SK-N-SH (cell line): ENCODE results near the gene UNC50. TPM values are rescaled to one million over a fixed set of nuclear protein-coding genes. Genes with fewer than 3 reads are reported as not detected.

Experiments used
- CTCF ChIA-PET: fragments of 300-600, 350-600 bp; formaldehyde crosslinking; extraction: SDS; loops from one replicate; lab custom pipeline; 2021; lab: Yijun Ruan, JAX
- POLR2A ChIA-PET: fragments of 350-600 bp; sonication (Branson Sonifier 250); formaldehyde crosslinking; extraction: SDS; loops from one replicate; lab custom pipeline; 2020; ENCODE audit warnings: antibody characterized with exemption, inconsistent platforms; lab: Yijun Ruan, JAX
- DNase-seq: peaks from one replicate; pipeline ENCODE4 v3.0.0; 2012
- H2AFZ ChIP-seq: fragments of 200-600 bp; sonication (generic); 2 replicates; pipeline ENCODE4 v1.8.1; 2016; ENCODE audit warnings: antibody characterized with exemption, mild to moderate bottlenecking, low read depth
- H3F3A ChIP-seq: fragments of 200-600 bp; sonication (generic); replicated peaks from 2 replicates; pipeline ENCODE3; 2016; ENCODE audit warnings: antibody characterized with exemption, mild to moderate bottlenecking; ENCODE audit not compliant: insufficient read depth
- H3K27ac ChIP-seq, 2 experiments: fragments of 200-500 bp in 1 of 2; fragments of 200-600 bp in 1 of 2; sonication (Bioruptor generic) in 1 of 2; sonication (generic), shearing (Covaris generic) in 1 of 2; 2 replicates each; pipeline versions ENCODE4 v1.5.1 to v1.6.1; 2014 to 2016; ENCODE audit warnings: low read depth in 2 of 2, inconsistent platforms in 1 of 2, low read length in 1 of 2, mild to moderate bottlenecking in 1 of 2, mixed read lengths in 1 of 2
- H3K27me3 ChIP-seq: fragments of 200-600 bp; sonication (generic), shearing (Covaris generic); 2 replicates; pipeline ENCODE4 v1.6.1; 2016; ENCODE audit warnings: mixed run types; ENCODE audit not compliant: insufficient read depth
- H3K36me3 ChIP-seq, 2 experiments: fragments of 200-500 bp in 1 of 2; fragments of 200-600 bp in 1 of 2; sonication (Bioruptor generic) in 1 of 2; sonication (generic) in 1 of 2; replicated peaks in 1 of 2; 2 replicates each; pipeline versions ENCODE3 to v1.5.1; 2014 to 2016; ENCODE audit warnings: low read length in 1 of 2, mild to moderate bottlenecking in 1 of 2; ENCODE audit not compliant: insufficient read depth in 2 of 2, control insufficient read depth in 1 of 2
- H3K4me1 ChIP-seq, 2 experiments: fragments of 200-500 bp in 1 of 2; fragments of 200-600 bp in 1 of 2; sonication (Bioruptor generic) in 1 of 2; sonication (generic), shearing (Covaris generic) in 1 of 2; 2 replicates each; pipeline versions ENCODE4 v1.5.1 to v1.6.1; 2014 to 2016; ENCODE audit warnings: low read depth in 1 of 2, low read length in 1 of 2, mixed run types in 1 of 2; ENCODE audit not compliant: insufficient read depth in 2 of 2, control insufficient read depth in 1 of 2
- H3K4me2 ChIP-seq: fragments of 200-600 bp; sonication (generic), shearing (Covaris generic); 2 replicates; pipeline ENCODE4 v1.6.1; 2017; ENCODE audit warnings: mixed run types
- H3K4me3 ChIP-seq, 2 experiments: fragments of 200-500 bp in 1 of 2; fragments of 200-600 bp in 1 of 2; sonication (Bioruptor generic) in 1 of 2; sonication (generic), shearing (Covaris generic) in 1 of 2; 2 replicates each; pipeline versions ENCODE4 v1.5.1 to v1.8.1; 2014 to 2016; ENCODE audit warnings: low read depth in 2 of 2, inconsistent platforms in 1 of 2, low read length in 1 of 2, mild to moderate bottlenecking in 1 of 2, mixed read lengths in 1 of 2, moderate library complexity in 1 of 2
- H3K79me2 ChIP-seq: fragments of 200-600 bp; sonication (generic); 2 replicates; pipeline ENCODE4 v1.8.1; 2017; ENCODE audit warnings: mild to moderate bottlenecking; ENCODE audit not compliant: insufficient read depth
- H3K9ac ChIP-seq: fragments of 200-600 bp; sonication (generic); 2 replicates; pipeline ENCODE4 v1.6.1; 2017; ENCODE audit warnings: mixed run types
- H3K9me2 ChIP-seq: fragments of 200-600 bp; sonication (generic); 2 replicates; pipeline ENCODE4 v1.6.1; 2017; ENCODE audit warnings: mixed run types
- H3K9me3 ChIP-seq: fragments of 200-600 bp; sonication (generic); 2 replicates; pipeline ENCODE4 v1.6.1; 2017; ENCODE audit warnings: mixed run types, mild to moderate bottlenecking, moderate library complexity
- H4K20me1 ChIP-seq: fragments of 200-600 bp; sonication (generic); 2 replicates; pipeline ENCODE4 v1.6.1; 2017; ENCODE audit warnings: mild to moderate bottlenecking, mixed run types; ENCODE audit not compliant: insufficient read depth
- CHD2 ChIP-seq: fragments of 150-350 bp; IDR thresholded peaks from 2 replicates; pipeline ENCODE4 v1.6.1; 2018; ENCODE audit warnings: low read length; ENCODE audit not compliant: partially characterized antibody
- EP300 ChIP-seq, 2 experiments: IDR thresholded peaks; 2 replicates each; pipeline versions ENCODE4 v1.4.0 to v1.6.1; 2012; ENCODE audit warnings: borderline replicate concordance in 1 of 2, low read depth in 1 of 2, low read length in 1 of 2
- FOXJ3 ChIP-seq: sonication (generic); formaldehyde crosslinking; IDR thresholded peaks from 2 replicates; pipeline ENCODE4 v1.5.1; 2020; ENCODE audit warnings: mild to moderate bottlenecking, missing genetic modification reagents
- FOXM1 ChIP-seq: IDR thresholded peaks from 2 replicates; pipeline ENCODE4 v1.4.0; 2012; ENCODE audit warnings: low read depth, mild to moderate bottlenecking
- JUND ChIP-seq: IDR thresholded peaks from 2 replicates; pipeline ENCODE4 v1.4.0; 2012
- MEF2A ChIP-seq: IDR thresholded peaks from 2 replicates; pipeline ENCODE4 v1.4.0; 2012; ENCODE audit warnings: low read depth, borderline replicate concordance
- NFIC ChIP-seq: IDR thresholded peaks from 2 replicates; pipeline ENCODE4 v1.4.0; 2012; ENCODE audit warnings: borderline replicate concordance
- POLR2AphosphoS5 ChIP-seq: IDR thresholded peaks from 2 replicates; pipeline ENCODE4 v1.6.1; 2012; ENCODE audit warnings: low read depth, low read length
- RCOR1 ChIP-seq: fragments of 150-350 bp; IDR thresholded peaks from 2 replicates; pipeline ENCODE4 v1.6.1; 2017; ENCODE audit warnings: antibody characterized with exemption, low read length
- RFX5 ChIP-seq: IDR thresholded peaks from 2 replicates; pipeline ENCODE4 v1.6.1; 2012; ENCODE audit warnings: mild to moderate bottlenecking, improper control_type of control experiment, low read length
- RXRA ChIP-seq: IDR thresholded peaks from 2 replicates; pipeline ENCODE4 v1.4.0; 2012; ENCODE audit warnings: low read depth, mild to moderate bottlenecking, borderline replicate concordance
- SMC3 ChIP-seq: IDR thresholded peaks from 2 replicates; pipeline ENCODE4 v1.6.1; 2012; ENCODE audit warnings: low read depth, low read length, improper control_type of control experiment
- TAF1 ChIP-seq: IDR thresholded peaks from 2 replicates; pipeline ENCODE4 v1.6.1; 2012; ENCODE audit warnings: low read depth, mild to moderate bottlenecking, low read length, moderate library complexity, borderline replicate concordance
- TCF12 ChIP-seq: IDR thresholded peaks from 2 replicates; pipeline ENCODE4 v1.4.0; 2012
- TEAD4 ChIP-seq: IDR thresholded peaks from 2 replicates; pipeline ENCODE4 v1.4.0; 2012; ENCODE audit warnings: mild to moderate bottlenecking, borderline replicate concordance; ENCODE audit not compliant: insufficient read depth
- USF1 ChIP-seq: IDR thresholded peaks from 2 replicates; pipeline ENCODE4 v1.4.0; 2012; ENCODE audit warnings: low read depth, borderline replicate concordance
- YY1 ChIP-seq: IDR thresholded peaks from 2 replicates; pipeline ENCODE4 v1.4.0; 2012; ENCODE audit warnings: low read depth, mild to moderate bottlenecking
- WGBS: methylation state at CpG from one replicate; pipeline ENCODE4 v1.1.6; 2017; ENCODE audit warnings: low lambda C conversion rate; 5-methylcytosine and 5-hydroxymethylcytosine counted together
- polyA plus RNA-seq, 3 experiments: library from polyadenylated mRNA; depleted of rRNA; stranded (reverse); fragments of >200 nt; gene quantifications; 2 replicates each; pipeline ENCODE4 v1.2.3, GENCODE V29; 2012
- TF ChIP-seq, protein P1 (sequence below): IDR thresholded peaks from 2 replicates; pipeline ENCODE4 v1.4.0; 2012; ENCODE audit warnings: low read depth
- TF ChIP-seq, protein P2 (sequence below): IDR thresholded peaks from 2 replicates; pipeline ENCODE4 v1.6.1; 2012; ENCODE audit warnings: mild to moderate bottlenecking, low read depth, low read length, moderate library complexity
- TF ChIP-seq, protein P3 (sequence below): fragments of 150-350 bp; IDR thresholded peaks from 2 replicates; pipeline ENCODE4 v1.6.1; 2017; ENCODE audit warnings: antibody characterized with exemption, low read length, low read depth, borderline replicate concordance
- TF ChIP-seq, protein P4 (sequence below): fragments of 150-350 bp; IDR thresholded peaks from 2 replicates; pipeline ENCODE4 v1.6.1; 2016; ENCODE audit warnings: mild to moderate bottlenecking, low read depth, low read length

Gene UNC50
- polyA plus RNA-seq, 1 of the 3 experiments (the other 2 are of a cell fraction): 46.9 TPM

DNA sequence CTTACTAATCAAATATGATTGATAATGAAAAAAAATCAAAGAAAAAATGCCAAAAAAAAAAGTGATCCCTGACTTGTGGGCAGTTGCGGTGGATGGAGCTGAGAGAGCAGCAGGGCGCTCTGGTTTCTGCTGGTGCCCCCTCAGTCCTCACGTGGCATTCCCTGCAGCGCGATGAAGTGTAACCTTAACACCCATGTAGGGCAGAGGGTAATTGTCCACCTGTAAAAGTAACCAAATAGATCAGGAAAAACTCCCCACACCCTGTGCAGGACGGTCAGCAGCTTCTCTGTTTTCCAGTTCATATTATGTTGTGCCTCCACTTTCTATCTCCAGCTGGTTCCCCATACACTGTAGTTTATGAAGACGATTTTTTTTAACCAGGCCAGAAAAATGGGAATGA lies 25.1 kb upstream of the UNC50 start:
- H3K27me3 ChIP-seq: no peaks in the 10 kb centered on the region
- H2AFZ ChIP-seq: no peak overlapping the region
- peaks cover 4% of the 10 kb centered on the region for H3F3A ChIP-seq
- peaks cover 0 to 34% of the 10 kb centered on the region in 2 experiments for H3K36me3 ChIP-seq
- WGBS: 97% methylated on average over 7 of the region's 7 CpGs
- no peaks in the 10 kb centered on the region for H3K9me3 ChIP-seq
- no peak overlapping the region for H3K9ac ChIP-seq
- POLR2A ChIA-PET: no interaction called here
- H3K79me2 ChIP-seq: no peaks in the 10 kb centered on the region
- TF ChIP-seq TAF1 (no peak), TCF12 (no peak), FOXM1 (no peak), JUND (no peak)
- TF ChIP-seq, protein P1, sequence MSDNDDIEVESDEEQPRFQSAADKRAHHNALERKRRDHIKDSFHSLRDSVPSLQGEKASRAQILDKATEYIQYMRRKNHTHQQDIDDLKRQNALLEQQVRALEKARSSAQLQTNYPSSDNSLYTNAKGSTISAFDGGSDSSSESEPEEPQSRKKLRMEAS: no peak
- TF ChIP-seq, all 33 proteins: peak for 0
- H3K27ac ChIP-seq: no peak overlapping the region
- H3K9me2 ChIP-seq: no peaks in the 10 kb centered on the region
- DNase-seq: no peak
- CTCF ChIA-PET: interaction anchor here (0.7 to 2.4 kb wide), 3 partner anchors 14 to 883 kb away, joined by 3 to 10 read pairs (median 7); no protein-coding TSS in a partner anchor
- no peaks in the 10 kb centered on the region for H3K4me1 ChIP-seq
- no peak overlapping the region for H3K4me3 ChIP-seq
- H4K20me1 ChIP-seq: no peaks in the 10 kb centered on the region
- no peak overlapping the region for H3K4me2 ChIP-seq

- Histone ChIP-seq H3K9ac (no peak overlapping the region), H3K27me3 (no peaks in the 10 kb centered on the region), H3K4me1 (no peaks in the 10 kb centered on the region), H2AFZ (no peak overlapping the region), H4K20me1 (no peaks in the 10 kb centered on the region), H3K36me3 (peaks cover 0 to 34% of the 10 kb centered on the region in 2 experiments), H3K9me2 (no peaks in the 10 kb centered on the region), H3K4me3 (no peak overlapping the region), H3K27ac (no peak overlapping the region), H3F3A (peaks cover 4% of the 10 kb centered on the region), H3K79me2 (no peaks in the 10 kb centered on the region), H3K4me2 (no peak overlapping the region), H3K9me3 (no peaks in the 10 kb centered on the region)
- POLR2A ChIA-PET: no interaction called here
- CTCF ChIA-PET: interaction anchor here (0.6 to 2.4 kb wide), 4 partner anchors 14 to 1392 kb away, joined by 3 to 10 read pairs (median 5); no protein-coding TSS in a partner anchor
- DNase-seq: no peak
- WGBS: 95% methylated on average over 7 of the region's 10 CpGs
- TF ChIP-seq, protein P2, sequence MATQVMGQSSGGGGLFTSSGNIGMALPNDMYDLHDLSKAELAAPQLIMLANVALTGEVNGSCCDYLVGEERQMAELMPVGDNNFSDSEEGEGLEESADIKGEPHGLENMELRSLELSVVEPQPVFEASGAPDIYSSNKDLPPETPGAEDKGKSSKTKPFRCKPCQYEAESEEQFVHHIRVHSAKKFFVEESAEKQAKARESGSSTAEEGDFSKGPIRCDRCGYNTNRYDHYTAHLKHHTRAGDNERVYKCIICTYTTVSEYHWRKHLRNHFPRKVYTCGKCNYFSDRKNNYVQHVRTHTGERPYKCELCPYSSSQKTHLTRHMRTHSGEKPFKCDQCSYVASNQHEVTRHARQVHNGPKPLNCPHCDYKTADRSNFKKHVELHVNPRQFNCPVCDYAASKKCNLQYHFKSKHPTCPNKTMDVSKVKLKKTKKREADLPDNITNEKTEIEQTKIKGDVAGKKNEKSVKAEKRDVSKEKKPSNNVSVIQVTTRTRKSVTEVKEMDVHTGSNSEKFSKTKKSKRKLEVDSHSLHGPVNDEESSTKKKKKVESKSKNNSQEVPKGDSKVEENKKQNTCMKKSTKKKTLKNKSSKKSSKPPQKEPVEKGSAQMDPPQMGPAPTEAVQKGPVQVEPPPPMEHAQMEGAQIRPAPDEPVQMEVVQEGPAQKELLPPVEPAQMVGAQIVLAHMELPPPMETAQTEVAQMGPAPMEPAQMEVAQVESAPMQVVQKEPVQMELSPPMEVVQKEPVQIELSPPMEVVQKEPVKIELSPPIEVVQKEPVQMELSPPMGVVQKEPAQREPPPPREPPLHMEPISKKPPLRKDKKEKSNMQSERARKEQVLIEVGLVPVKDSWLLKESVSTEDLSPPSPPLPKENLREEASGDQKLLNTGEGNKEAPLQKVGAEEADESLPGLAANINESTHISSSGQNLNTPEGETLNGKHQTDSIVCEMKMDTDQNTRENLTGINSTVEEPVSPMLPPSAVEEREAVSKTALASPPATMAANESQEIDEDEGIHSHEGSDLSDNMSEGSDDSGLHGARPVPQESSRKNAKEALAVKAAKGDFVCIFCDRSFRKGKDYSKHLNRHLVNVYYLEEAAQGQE: no peak
- TF ChIP-seq JUND (no peak), YY1 (no peak), EP300 (IDR thresholded peaks at IDR 0.05; ENCODE audit: borderline replicate concordance in 1 of 2, low read depth in 1 of 2, low read length in 1 of 2) (no peak), USF1 (no peak), RXRA (no peak), TCF12 (no peak), SMC3 (no peak), RFX5 (no peak), NFIC (no peak), POLR2AphosphoS5 (no peak), CHD2 (no peak), RCOR1 (no peak), FOXM1 (no peak), MEF2A (no peak), TEAD4 (no peak), FOXJ3 (CRISPR knock-in tag) (no peak)
- TF ChIP-seq, protein P3, sequence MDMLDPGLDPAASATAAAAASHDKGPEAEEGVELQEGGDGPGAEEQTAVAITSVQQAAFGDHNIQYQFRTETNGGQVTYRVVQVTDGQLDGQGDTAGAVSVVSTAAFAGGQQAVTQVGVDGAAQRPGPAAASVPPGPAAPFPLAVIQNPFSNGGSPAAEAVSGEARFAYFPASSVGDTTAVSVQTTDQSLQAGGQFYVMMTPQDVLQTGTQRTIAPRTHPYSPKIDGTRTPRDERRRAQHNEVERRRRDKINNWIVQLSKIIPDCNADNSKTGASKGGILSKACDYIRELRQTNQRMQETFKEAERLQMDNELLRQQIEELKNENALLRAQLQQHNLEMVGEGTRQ: no peak
- TF ChIP-seq, protein P4, sequence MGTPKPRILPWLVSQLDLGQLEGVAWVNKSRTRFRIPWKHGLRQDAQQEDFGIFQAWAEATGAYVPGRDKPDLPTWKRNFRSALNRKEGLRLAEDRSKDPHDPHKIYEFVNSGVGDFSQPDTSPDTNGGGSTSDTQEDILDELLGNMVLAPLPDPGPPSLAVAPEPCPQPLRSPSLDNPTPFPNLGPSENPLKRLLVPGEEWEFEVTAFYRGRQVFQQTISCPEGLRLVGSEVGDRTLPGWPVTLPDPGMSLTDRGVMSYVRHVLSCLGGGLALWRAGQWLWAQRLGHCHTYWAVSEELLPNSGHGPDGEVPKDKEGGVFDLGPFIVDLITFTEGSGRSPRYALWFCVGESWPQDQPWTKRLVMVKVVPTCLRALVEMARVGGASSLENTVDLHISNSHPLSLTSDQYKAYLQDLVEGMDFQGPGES: no peak
Measured at GRCh38 chr2:98583816-98584618, 24.4 kb upstream of the UNC50 start.
